Ascending aorta (tissue), 2 donors: Measurements from ENCODE around the gene COL19A1. TPM values are rescaled to one million over a fixed set of nuclear protein-coding genes. Genes with fewer than 3 reads are reported as not detected.

Source experiments
- DNase-seq, 2 donors: peaks; one replicate each; pipeline ENCODE4 v3.0.0-alpha.2; 2019; ENCODE audit warnings: low spot score in 2 of 2
- H3K27ac ChIP-seq, 2 donors: fragments of 200-600 bp; sonication (generic); one replicate each; pipeline ENCODE4 v1.5.1; 2016 to 2017; ENCODE audit warnings: mild to moderate bottlenecking in 1 of 2
- H3K27me3 ChIP-seq: fragments of 200-600 bp; sonication (generic); one replicate; pipeline ENCODE4 v1.5.1; 2017
- H3K36me3 ChIP-seq, 2 donors: fragments of 200-600 bp; sonication (generic); one replicate each; pipeline ENCODE4 v1.5.1; 2016
- H3K4me1 ChIP-seq, 2 donors: fragments of 200-600 bp; sonication (generic); one replicate each; pipeline ENCODE4 v1.5.1; 2016 to 2017; ENCODE audit warnings: mild to moderate bottlenecking in 1 of 2
- H3K4me3 ChIP-seq, 2 donors: fragments of 200-600 bp; sonication (generic); one replicate each; pipeline ENCODE4 v1.5.1; 2016 to 2017; ENCODE audit warnings: mild to moderate bottlenecking in 1 of 2
- H3K9me3 ChIP-seq, 2 donors: fragments of 200-600 bp; sonication (generic); one replicate each; pipeline ENCODE4 v1.5.1; 2016
- CTCF ChIP-seq, 3 experiments: fragments of 200-600 bp in 2 of 3; fragments of 450-650 bp in 1 of 3; sonication (generic) in 2 of 3; IDR thresholded peaks; one replicate each; pipeline ENCODE4 v1.5.1; 2016 to 2019; ENCODE audit warnings: antibody characterized with exemption in 3 of 3, mild to moderate bottlenecking in 1 of 3, moderate library complexity in 1 of 3
- intact Hi-C: fragments of 100-400 bp; cut with DNase I; formaldehyde crosslinking; loops from one replicate; pipeline ENCODE4 v1.15.1; 2023
- total RNA-seq: library from RNA; depleted of rRNA; stranded (reverse); fragments of >200 nt; gene quantifications from one replicate; pipeline ENCODE4 v1.1.0, GENCODE V29; 2016

Gene COL19A1
- total RNA-seq, 1 donor from 2014 or later, result not detected

GRCh38 chr6:70221025-70221714, 354.8 kb downstream of the COL19A1 start:
- Histone ChIP-seq H3K4me1 (no peaks in the 10 kb centered on the region), H3K36me3 (no peaks in the 10 kb centered on the region), H3K4me3 (no peak overlapping the region), H3K9me3 (no peaks in the 10 kb centered on the region), H3K27ac (no peak overlapping the region), H3K27me3 (no peaks in the 10 kb centered on the region)
- DNase-seq, result no peak
- intact Hi-C loops, result loop anchor here (5.0 kb wide), 1 partner anchor 661 kb away; no protein-coding TSS in a partner anchor
- peak; percentile 23 to 57 (median 55) for TF ChIP-seq CTCF (IDR thresholded peaks at IDR 0.05)

GRCh38 chr6:70221715-70222438, 355.5 kb downstream of the COL19A1 start:
- no peak for DNase-seq
- no peak for TF ChIP-seq CTCF (IDR thresholded peaks at IDR 0.05)
- Histone ChIP-seq H3K4me3 (no peak overlapping the region), H3K36me3 (no peaks in the 10 kb centered on the region), H3K4me1 (no peaks in the 10 kb centered on the region), H3K27ac (no peak overlapping the region), H3K9me3 (no peaks in the 10 kb centered on the region), H3K27me3 (no peaks in the 10 kb centered on the region)
- intact Hi-C loops, result loop anchor here (5.0 kb wide), 1 partner anchor 660 kb away; no protein-coding TSS in a partner anchor

GRCh38 chr6:70222439-70222749, 356.0 kb downstream of the COL19A1 start:
- no peaks in the 10 kb centered on the region for H3K36me3 ChIP-seq
- no peak for TF ChIP-seq CTCF (IDR thresholded peaks at IDR 0.05)
- intact Hi-C loops, result loop anchor here (5.0 kb wide), 1 partner anchor 660 kb away; no protein-coding TSS in a partner anchor

GRCh38 chr6:70225055-70225454, 358.7 kb downstream of the COL19A1 start:
- no peak for TF ChIP-seq CTCF (IDR thresholded peaks at IDR 0.05)
- no peaks in the 10 kb centered on the region for H3K36me3 ChIP-seq
- H3K4me1 ChIP-seq, result no peaks in the 10 kb centered on the region
- H3K9me3 ChIP-seq, result no peaks in the 10 kb centered on the region
- intact Hi-C loops, result no loop called here
- no peak for DNase-seq
- H3K4me3 ChIP-seq, result no peak overlapping the region
- H3K27me3 ChIP-seq, result no peaks in the 10 kb centered on the region
- H3K27ac ChIP-seq, result no peak overlapping the region

More at GRCh38 chr6:70222439-70222749, 356.0 kb downstream of the COL19A1 start:
- no peaks in the 10 kb centered on the region for H3K27me3 ChIP-seq
- no peaks in the 10 kb centered on the region for H3K9me3 ChIP-seq
- no peaks in the 10 kb centered on the region for H3K4me1 ChIP-seq
- DNase-seq, result no peak
- no peak overlapping the region for H3K27ac ChIP-seq
- no peak overlapping the region for H3K4me3 ChIP-seq

- Histone ChIP-seq H3K27me3 (no peaks in the 10 kb centered on the region), H3K4me3 (no peak overlapping the region), H3K36me3 (no peaks in the 10 kb centered on the region), H3K4me1 (no peaks in the 10 kb centered on the region), H3K9me3 (no peaks in the 10 kb centered on the region), H3K27ac (no peak overlapping the region)
- intact Hi-C loops, result no loop called here
- DNase-seq, result no peak
- no peak for TF ChIP-seq CTCF (IDR thresholded peaks at IDR 0.05)
These were observed 365.0 kb downstream of the COL19A1 start for GRCh38 chr6:70231311-70231710.
